HEK293T (cell line): ENCODE data around the gene CR1L.

ENCODE experiments used
- ARNT ChIP-seq: fragments of 450-650 bp; IDR thresholded peaks from 2 replicates; pipeline ENCODE4 v1.6.1; 2017; ENCODE audit warnings: mild to moderate bottlenecking
- BHLHE40 ChIP-seq: fragments of 450-650 bp; IDR thresholded peaks from 2 replicates; pipeline ENCODE4 v1.6.1; 2016; ENCODE audit warnings: mild to moderate bottlenecking, moderate library complexity, borderline replicate concordance
- FOXK2 ChIP-seq: fragments of 450-650 bp; IDR thresholded peaks from 2 replicates; pipeline ENCODE4 v1.6.1; 2016; ENCODE audit warnings: mild to moderate bottlenecking
- FOXM1 ChIP-seq: fragments of 450-650 bp; IDR thresholded peaks from 2 replicates; pipeline ENCODE4 v1.6.1; 2017; ENCODE audit warnings: mild to moderate bottlenecking, borderline replicate concordance
- HDGF ChIP-seq: fragments of 450-650 bp; IDR thresholded peaks from 2 replicates; pipeline ENCODE4 v1.6.1; 2017; ENCODE audit warnings: antibody characterized with exemption, borderline replicate concordance
- L3MBTL2 ChIP-seq: fragments of 450-650 bp; conservative IDR thresholded peaks from 2 replicates; pipeline ENCODE4 v1.6.1; 2016; ENCODE audit warnings: mild to moderate bottlenecking
- NFRKB ChIP-seq: fragments of 450-650 bp; IDR thresholded peaks from 2 replicates; pipeline ENCODE4 v1.6.1; 2016; ENCODE audit warnings: mild to moderate bottlenecking, moderate library complexity
- PKNOX1 ChIP-seq: fragments of 450-650 bp; IDR thresholded peaks from 2 replicates; pipeline ENCODE4 v1.6.1; 2016
- SP1 ChIP-seq: fragments of 450-650 bp; IDR thresholded peaks from 2 replicates; pipeline ENCODE4 v1.6.1; 2017
- TARDBP ChIP-seq: fragments of 450-650 bp; IDR thresholded peaks from 2 replicates; pipeline ENCODE4 v1.6.1; 2016

- TF ChIP-seq PKNOX1 (no peak), SP1 (no peak), FOXM1 (no peak), BHLHE40 (no peak), FOXK2 (no peak), HDGF (no peak), ARNT (no peak), NFRKB (no peak), L3MBTL2 (no peak), TARDBP (no peak)
Measured at GRCh38 chr1:207755846-207756693, 111.1 kb downstream of the CR1L start.
